Measurements from ENCODE around the gene OR8B4.
A peak's percentile ranks its signal among the peaks of the same experiment; 100 is the strongest.
"Not testable (repeated sequence)": the region's sequence is repeated elsewhere in the genome, so short reads cannot be mapped to it uniquely, and the experiment has no call there.

OR8B4 gene

GRCh38 chr11:124405581-124405980 lies 19.1 kb downstream of the OR8B4 start:
- DNase-seq (ENCODE audit: low spot score): no peak

DNA sequence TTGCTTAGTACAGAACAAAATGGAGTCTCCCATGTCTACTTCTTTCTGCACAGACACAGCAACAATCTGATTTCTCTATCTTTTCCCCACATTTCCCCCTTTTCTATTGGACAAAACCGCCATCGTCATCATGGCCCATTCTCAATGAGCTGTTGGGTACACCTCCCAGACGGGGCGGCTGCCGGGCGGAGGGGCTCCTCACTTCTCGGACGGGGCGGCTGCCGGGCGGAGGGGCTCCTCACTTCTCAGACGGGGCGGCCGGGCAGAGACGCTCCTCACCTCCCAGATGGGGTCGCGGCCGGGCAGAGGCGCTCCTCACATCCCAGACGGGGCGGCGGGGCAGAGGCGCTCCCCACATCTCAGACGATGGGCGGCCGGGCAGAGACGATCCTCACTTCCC lies 21.5 kb downstream of the OR8B4 start:
- DNase-seq (ENCODE audit: low spot score): not testable (repeated sequence)

DNA sequence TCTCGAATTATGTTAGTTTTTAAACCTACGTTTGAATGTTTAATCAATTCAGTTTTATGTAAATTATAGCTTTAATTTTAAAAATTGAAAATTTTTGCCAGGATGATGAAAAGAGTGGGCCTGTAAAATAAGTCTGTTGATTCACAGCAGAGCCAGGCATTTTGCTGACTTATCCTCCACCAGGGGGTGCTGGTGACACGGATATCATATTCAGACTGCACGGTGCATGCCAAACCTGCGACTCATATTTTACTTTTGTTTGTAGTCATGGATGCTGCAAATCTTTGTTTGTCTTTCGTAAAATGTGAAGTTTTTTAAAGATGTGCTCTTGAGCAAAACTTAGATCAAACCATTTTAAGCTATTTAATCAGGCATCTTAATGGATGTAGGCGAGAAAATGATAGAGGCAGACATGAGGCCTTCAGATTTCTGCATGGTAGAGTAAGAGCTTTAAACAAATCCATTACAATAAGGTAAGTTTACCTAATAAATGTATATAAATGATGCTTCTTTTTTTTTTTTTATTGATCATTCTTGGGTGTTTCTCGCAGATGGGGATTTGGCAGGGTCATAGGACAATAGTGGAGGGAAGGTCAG lies 22.2 kb downstream of the OR8B4 start:
- peak; percentile 42 for DNase-seq (ENCODE audit: low spot score)

- DNase-seq (ENCODE audit: low spot score): no peak
These were observed 25.7 kb downstream of the OR8B4 start, which contains the start of gene OR8B3 for GRCh38 chr11:124398924-124399323. Gene OR8B3 (minus strand): TSS chr11:124399024. CDS start chr11:124397351, 1,673 bp downstream.

GRCh38 chr11:124396847-124397246 lies 27.8 kb downstream of the OR8B4 start:
- DNase-seq (ENCODE audit: low spot score): not testable (repeated sequence)

DNA sequence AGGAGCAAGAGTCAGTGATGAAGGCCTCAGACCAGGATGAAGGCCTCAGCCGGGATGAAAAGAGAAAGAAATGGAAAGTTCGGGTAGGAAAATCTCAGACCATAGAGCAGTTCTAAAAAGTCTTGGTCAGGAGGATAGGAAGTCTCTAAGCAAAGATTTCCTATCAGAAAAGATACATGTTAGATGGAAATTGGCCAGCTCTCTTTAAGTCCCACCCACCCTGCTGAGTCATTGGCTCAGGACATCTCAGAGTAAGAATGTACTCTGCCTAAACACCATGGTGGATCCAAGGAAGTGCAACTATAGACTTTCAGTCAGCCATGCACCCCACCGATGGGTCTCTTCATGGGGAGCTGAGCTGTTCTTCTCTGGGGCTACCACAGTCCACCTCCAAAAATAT lies 30.3 kb downstream of the OR8B4 start:
- no peak for DNase-seq (ENCODE audit: low spot score)

GRCh38 chr11:124384399-124384798 lies 40.3 kb downstream of the OR8B4 start, which contains the start of gene OR8B2:
Gene OR8B2 (minus strand): TSS chr11:124384499. CDS start chr11:124383343, 1,156 bp downstream.
- no peak for DNase-seq (ENCODE audit: low spot score)

GRCh38 chr11:124382857-124383256 lies 41.8 kb downstream of the OR8B4 start:
- not testable (repeated sequence) for DNase-seq (ENCODE audit: low spot score)

DNA sequence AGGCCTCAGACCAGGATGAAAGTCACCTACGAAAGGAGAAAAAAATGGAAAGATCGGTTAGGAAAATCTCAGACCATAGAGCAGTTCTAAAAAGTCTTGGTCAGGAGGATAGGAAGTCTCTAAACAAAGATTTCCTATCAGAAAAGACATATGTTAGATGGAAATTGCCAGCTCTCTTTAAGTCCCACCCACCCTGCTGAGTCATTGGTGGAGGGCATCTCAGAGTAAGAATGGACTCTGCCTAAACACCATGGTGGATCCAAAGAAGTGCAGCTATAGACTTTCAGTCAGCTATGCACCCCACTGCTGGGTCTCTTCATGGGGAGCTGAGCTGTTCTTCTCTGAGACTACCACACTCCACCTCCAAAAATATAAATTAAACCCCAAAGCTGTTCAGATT lies 44.1 kb downstream of the OR8B4 start:
- DNase-seq (ENCODE audit: low spot score): no peak

DNA sequence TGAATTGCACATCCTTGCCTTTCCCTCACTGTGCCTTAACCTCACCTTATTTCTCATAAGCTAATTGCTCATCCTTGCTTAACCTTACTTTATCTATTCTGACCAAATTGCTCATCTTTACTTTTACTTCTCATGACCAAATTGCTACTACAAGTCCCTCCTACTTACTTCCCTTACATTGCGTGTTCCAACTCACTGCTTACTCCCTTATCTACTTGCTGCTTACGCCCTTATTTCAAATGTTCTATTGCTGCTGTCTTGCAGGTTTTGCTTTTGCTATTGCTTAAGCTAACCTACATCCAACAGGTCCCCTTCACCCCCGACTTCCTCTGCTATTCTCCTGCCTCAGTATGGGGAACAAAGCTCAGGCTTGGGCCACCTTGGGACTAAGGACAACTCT lies 48.4 kb downstream of the OR8B4 start:
- no peak for DNase-seq (ENCODE audit: low spot score)
